ENCODE measurements around the gene ACACB.

DNA sequence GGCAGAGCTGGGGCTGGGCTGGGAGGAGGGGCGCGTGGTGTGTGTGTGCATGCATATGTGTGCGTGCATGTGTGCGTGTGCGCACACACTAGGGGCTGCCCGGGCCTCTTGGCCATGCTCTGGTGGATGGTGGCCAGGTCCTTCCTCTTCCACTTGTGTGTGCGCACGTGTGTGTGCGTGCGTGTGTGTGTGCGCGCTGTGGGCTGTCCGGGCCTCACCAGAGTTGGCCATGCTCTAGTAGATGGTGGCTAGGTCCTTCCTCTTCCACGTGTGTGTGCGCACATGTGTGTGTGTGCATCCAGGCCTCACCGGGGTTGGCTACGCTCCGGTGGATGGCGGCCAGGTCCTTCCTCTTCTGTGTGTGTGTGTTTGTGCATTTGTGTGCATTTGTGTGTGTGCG, 168.0 kb downstream of the ACACB start:
- TF ChIP-seq, protein P1, sequence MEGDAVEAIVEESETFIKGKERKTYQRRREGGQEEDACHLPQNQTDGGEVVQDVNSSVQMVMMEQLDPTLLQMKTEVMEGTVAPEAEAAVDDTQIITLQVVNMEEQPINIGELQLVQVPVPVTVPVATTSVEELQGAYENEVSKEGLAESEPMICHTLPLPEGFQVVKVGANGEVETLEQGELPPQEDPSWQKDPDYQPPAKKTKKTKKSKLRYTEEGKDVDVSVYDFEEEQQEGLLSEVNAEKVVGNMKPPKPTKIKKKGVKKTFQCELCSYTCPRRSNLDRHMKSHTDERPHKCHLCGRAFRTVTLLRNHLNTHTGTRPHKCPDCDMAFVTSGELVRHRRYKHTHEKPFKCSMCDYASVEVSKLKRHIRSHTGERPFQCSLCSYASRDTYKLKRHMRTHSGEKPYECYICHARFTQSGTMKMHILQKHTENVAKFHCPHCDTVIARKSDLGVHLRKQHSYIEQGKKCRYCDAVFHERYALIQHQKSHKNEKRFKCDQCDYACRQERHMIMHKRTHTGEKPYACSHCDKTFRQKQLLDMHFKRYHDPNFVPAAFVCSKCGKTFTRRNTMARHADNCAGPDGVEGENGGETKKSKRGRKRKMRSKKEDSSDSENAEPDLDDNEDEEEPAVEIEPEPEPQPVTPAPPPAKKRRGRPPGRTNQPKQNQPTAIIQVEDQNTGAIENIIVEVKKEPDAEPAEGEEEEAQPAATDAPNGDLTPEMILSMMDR (IDR thresholded peaks at IDR 0.05): no peak
- no peak for TF ChIP-seq POLR2A (IDR thresholded peaks at IDR 0.05)

Measured in tibial nerve (tissue), 3 donors.